IPS-NIHi7 (cell line): ENCODE measurements around the gene ZNF653.
A peak's percentile ranks its signal among the peaks of the same experiment; 100 is the strongest.

Source experiments
- DNase-seq: peaks from one replicate; pipeline ENCODE4 v3.0.0; 2012; ENCODE audit warnings: mixed read lengths; ENCODE audit errors: extremely low spot score

The ZNF653 gene, protein sequence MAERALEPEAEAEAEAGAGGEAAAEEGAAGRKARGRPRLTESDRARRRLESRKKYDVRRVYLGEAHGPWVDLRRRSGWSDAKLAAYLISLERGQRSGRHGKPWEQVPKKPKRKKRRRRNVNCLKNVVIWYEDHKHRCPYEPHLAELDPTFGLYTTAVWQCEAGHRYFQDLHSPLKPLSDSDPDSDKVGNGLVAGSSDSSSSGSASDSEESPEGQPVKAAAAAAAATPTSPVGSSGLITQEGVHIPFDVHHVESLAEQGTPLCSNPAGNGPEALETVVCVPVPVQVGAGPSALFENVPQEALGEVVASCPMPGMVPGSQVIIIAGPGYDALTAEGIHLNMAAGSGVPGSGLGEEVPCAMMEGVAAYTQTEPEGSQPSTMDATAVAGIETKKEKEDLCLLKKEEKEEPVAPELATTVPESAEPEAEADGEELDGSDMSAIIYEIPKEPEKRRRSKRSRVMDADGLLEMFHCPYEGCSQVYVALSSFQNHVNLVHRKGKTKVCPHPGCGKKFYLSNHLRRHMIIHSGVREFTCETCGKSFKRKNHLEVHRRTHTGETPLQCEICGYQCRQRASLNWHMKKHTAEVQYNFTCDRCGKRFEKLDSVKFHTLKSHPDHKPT

DNA sequence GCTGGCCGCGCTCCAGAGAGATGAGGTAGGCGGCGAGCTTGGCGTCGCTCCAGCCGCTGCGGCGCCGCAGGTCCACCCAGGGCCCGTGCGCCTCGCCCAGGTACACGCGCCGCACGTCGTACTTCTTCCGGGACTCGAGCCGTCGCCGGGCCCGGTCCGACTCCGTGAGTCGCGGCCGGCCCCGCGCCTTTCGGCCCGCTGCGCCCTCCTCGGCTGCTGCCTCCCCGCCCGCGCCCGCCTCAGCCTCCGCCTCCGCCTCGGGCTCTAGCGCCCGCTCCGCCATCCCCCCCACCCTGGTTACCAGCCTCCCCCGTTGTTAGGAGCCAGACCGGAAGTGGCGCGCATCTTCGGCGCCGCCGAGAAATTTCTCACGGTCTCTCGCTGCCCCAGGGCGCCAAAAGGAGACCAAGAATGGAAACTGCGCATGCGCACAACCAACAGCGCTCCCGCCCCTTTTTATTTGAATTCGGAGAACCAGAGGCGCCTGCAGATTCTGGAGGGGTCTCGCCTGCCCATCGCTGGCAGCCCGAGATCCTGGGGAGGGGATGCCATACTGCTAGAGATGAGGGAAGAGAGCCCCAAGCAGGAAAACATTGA is at the start of gene ZNF653:
ZNF653 (minus strand) TSS at position 336 of the 597 bp plus-strand sequence; CDS start at position 283, 53 bp downstream.
- peak; percentile 97 for DNase-seq

DNA sequence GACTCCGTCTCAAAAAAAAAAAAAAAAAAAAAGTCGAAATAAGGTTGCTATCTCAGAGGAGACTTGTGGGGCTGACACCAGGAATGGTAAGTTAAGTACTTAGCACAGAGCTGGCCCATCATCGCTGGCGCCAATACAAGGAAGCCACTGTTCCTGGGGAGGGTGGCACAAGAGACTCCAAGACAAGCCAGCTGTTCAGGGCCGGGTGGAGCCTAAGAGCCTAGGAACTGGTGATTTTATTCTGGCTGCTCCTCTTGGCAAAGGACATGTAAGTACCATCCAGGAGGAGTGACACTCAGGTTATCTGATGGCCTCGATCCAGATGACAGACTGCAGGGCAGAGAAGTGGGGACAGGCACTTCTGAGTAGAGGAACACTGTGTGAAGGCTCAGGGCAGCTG is 49.6 kb upstream of the ZNF653 start:
- DNase-seq: no peak

DNA sequence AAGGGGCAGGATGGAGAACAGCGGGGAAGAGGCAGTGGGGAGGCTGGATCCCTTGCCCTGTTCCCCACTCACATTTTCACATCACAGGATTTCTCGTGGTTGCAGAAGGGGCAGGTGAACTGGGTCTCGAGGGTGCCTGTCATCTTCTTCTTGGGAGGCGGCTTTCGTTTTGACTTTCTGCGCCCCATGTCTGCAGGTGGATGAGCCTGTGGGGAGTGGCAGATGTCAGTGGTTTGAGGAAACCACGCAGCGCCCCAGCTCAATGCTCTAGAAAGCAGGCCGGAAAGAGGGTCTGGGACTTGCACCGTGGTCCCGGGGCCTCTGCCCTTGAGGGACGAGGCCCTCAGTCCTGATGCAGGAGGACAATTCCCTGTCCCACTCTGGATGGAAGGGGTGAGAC is 48.5 kb upstream of the ZNF653 start:
- DNase-seq: no peak

DNA sequence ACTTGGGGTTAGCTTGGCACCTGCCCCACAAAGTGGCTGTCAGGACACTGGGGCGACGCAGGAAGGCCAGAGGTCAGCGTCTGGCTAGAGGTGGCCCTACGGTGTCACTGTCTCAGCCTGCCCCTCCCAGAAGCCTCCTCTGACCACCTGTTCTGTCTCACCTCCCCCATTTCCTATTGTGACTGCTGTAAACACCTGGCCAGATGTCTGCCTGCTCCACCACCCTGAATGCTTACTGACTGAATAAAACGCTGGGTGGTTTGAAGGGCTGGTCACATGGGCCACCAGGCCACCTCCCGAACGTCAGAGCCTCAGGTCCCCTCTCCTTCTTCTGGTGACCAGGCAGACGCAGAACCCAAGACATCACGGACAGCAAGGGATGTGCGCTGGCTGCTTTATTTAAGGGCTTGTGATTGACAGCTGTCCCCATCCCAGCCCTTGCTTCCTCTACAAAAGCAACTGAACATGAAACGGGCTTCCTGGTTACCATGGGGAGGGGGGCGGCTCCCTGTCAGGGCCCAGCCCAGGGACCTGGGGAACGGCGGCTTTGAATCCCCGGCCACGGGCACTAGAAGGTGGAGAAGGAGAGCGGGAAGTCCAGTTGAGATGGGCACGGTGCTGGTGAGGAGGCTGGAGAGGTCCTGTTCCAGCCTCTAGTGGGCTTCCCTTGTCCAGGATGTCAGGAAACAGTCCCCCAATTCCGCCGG is 47.2 kb upstream of the ZNF653 start:
- no peak for DNase-seq

DNA sequence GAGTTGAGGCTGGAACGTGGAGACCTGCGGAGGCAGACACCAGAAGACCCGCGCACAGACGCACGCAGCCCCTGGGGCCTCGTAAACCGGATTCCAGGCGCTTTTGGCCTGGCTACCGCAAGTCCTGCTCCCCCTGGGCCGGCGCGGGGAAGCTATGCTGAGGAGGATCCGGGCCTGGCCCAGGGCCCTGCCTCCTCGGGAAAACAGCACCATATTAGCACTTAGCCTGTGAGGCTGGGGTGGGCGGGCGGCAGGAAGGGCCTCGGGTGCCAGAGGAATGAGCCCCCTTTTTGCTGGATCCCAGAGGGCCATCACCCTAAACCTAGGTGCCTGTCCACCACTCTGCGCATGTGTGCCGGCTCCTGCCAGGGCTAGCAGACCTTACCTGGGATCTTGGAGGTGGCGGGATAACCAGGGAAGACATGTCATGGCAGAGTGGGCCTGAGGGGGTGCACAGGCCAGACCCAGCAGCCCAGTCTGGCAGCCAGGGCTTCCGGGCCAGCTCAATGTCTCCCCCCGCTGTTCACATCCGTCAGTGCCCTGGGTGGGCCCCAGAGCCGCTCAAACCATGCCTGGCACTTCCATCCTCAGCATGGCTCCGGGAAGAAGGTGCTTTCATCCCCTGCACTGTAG is 46.1 kb upstream of the ZNF653 start:
- DNase-seq: peak; percentile 74

DNA sequence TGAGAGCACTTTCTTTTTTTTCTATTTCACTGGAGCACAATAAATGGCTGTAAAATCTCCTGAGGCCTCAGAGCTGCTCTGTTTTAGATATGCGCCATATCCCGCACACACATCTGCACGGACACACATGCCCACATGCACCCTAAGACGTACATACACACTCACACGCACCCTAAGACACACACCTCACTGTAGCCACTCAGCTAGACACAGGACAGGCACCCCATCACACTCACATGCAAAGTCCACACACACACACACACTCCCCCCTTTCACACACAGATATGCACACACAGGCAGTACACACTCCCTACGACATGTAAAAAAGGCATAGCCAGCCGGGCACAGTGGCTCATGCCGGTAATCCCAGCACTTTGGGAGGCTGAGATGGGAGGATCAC is 44.6 kb upstream of the ZNF653 start:
- no peak for DNase-seq

DNA sequence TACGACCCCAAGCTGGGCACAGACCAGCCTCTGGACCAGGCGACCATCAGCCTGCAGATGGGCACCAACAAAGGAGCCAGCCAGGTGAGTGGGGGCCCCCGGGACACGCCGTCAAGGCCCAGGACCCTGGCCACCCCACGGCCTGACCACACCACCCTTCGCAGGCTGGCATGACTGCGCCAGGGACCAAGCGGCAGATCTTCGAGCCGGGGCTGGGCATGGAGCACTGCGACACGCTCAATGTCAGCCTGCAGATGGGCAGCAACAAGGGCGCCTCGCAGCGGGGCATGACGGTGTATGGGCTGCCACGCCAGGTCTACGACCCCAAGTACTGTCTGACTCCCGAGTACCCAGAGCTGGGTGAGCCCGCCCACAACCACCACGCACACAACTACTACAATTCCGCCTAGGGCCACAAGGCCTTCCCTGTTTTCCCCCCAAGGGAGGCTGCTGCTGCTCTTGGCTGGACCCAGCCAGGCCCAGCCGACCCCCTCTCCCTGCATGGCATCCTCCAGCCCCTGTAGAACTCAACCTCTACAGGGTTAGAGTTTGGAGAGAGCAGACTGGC is 43.8 kb upstream of the ZNF653 start:
- no peak for DNase-seq

DNA sequence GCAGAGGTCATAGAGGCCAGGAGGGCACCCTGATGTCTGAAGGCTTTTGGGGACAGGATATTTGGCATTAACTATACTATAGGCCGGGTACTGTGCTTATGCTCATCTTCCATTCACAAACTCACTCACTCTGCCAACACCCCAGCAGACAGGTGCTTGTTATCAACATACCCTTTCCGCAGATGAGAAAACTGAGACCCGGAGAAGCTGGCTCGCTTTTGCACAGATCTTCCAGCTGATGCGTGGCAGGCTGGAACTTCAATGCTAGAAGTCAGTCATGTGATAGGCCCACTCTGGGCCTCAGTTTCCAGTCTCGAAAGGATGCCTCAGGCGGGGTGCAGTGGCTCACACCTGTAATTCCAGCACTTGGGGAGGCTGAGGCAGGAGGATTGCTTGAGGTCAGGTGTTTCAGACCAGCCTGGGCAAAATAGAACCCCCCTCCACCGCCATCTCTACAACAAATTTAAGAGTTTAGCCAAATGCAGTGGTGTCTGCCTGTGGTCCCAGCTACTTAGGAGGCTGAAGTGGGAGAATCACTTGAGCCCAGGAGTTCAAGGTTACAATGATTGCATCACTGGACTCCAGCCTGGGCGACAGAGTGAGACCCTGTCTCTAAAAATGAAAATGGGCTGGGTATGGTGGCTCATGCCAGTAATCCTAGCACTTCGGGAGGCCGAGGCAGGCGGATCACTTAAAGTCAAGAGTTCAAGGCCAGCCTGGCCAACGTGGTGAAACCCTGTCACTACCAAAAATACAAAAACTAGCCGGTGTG is 42.5 kb upstream of the ZNF653 start:
- DNase-seq: no peak

DNA sequence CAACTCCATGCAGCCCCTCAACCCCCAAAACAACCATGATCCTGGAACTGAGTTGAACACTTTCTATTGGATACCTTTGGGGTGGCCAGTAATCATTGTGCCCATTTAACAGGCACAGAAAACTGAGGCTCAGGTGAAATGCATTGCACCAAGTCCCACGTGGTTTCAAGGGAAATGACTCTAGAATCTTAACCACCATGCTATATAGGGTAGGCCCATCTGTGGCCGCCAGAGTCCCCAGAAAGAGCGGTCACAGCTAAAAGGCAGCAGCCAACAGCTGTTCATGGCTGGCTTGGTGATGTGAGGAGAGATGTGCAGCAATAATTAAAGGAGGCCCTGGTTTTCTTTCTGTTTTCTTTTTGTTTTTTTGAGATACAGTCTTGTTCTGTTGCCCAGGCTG is 35.6 kb upstream of the ZNF653 start:
- DNase-seq: no peak

DNA sequence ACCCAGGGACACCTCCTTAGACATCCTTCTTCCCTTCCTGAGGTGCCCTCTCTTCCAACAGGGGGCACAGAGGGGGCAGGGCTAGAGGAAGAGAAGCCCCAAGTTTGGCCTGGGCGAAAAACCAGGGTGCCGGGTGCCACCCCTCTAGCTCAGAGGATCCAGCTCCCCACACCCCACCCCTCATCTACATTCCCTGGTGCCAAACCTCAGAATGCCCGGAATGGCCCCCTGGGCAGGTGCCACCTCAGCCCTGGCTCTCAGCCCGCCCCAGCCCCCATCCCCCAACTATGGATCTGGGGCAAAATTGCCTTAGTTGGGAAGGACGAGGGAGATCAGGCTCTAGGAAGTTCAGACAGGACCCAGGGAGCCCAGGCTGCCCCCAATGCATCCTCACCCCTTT is 35.0 kb upstream of the ZNF653 start:
- no peak for DNase-seq

DNA sequence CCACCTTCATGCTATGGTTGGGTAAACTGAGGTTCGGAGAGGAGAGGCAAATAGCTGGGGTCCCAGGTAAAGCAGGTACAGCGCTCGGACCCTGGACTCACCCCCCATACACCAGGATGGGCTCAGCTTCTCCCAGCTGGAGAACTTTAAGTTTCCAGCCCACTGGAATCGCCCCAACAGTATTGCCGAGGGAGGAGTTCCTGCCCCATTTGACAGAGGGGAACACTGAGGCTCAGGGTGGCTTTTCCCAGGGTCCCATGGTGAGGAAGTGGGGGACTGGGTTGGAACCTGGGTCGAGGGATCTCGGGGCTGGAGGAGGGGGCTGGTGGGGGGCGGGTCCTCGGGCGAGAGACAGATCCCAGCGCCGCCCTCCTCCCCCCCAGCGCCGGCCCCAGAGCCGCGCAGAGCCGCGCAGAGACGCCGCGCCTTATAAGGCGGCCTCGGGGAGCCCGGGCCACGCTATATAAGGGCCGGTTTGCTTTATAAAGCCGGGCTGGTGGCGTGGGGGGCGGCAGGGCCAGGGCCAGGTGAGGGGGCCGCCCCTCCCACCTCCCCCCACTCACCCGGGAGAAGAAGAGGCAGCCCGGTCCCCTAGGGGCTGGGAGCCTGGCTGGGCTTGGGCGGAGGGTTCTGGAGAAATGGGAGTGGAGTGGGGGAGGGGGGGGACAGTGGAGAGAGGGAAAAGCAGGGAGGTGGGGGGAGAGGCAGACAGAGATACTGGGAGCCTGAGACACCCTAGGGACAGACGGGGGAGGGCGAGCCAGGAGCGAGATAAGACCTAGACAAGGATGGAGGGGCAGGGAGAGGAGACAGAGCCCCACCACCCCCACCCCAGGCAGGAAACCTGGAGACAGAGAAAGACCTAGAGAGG is 34.1 kb upstream of the ZNF653 start:
- DNase-seq: peak; percentile 74

DNA sequence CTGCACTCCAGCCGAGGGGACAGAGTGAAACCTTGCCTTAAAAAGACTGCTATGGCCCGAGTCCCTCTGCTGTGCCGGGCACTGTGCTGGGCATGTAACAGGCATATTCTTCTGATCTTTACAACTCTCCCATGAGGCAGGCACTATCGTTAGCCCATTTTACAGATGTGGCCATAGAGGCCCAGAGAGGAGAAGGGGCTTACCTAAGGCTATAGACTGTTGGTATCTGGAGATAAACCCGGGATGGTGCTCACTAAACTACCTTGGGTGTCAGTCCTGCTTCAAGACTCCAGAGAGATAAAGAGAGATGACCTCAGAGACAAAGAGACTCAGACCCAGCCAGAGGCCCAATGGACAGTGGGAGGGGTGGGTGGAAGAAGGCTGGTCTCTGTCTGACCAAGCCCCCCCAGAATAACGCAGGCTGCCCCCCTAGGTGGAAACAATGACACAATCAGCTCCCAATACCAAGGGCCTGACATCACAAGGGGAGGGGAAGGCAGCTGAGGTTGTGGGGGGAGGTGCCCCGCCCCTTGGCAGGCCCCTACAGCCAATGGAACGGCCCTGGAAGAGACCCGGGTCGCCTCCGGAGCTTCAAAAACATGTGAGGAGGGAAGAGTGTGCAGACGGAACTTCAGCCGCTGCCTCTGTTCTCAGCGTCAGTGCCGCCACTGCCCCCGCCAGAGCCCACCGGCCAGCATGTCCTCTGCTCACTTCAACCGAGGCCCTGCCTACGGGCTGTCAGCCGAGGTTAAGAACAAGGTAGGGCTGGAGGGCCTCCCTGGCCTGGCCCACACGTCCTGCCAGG is 32.8 kb upstream of the ZNF653 start, which contains the start of gene CNN1:
CNN1 (plus strand) TSS at position 620 of the 805 bp plus-strand sequence; CDS start at position 697, 77 bp downstream.
- peak; percentile 86 for DNase-seq

DNA sequence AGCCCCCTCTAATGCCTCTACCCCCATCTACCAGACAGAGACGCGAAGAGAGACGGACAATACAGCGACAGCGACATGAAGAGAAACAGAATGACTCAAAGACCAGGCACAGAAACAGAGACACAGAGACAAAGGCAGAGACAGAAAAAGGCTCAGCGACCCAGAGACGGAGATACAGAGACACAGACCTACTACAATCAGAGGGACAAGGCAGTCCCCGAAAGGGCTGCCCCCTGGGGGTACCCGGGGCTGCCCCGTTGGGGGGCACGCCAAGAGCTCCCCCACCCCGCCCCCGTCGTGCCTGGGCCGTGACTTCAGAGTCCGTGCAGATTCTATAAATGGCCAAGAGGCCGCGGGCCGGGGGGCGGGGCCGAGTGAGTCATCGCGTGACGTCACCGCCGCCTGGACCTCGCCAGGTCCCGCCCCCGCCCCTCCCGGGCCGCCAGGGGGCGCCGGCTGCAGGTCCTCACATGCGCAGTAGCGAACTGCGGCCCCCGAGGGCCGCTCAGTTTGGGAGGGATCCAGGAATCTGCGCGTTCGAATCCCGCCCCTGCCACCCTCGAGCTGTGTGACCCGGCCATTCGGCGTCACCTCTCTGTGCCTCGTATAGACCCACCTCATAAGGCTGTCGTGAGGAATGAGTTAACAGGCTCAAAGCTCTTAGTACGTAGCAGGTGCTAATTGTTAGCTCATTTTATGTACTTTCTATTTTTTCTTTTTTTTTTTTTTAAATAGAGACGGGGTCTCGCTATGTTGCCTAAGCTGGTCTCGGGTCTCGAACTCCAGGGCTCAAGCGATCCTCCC is 30.4 kb upstream of the ZNF653 start:
- DNase-seq: peak; percentile 87

DNA sequence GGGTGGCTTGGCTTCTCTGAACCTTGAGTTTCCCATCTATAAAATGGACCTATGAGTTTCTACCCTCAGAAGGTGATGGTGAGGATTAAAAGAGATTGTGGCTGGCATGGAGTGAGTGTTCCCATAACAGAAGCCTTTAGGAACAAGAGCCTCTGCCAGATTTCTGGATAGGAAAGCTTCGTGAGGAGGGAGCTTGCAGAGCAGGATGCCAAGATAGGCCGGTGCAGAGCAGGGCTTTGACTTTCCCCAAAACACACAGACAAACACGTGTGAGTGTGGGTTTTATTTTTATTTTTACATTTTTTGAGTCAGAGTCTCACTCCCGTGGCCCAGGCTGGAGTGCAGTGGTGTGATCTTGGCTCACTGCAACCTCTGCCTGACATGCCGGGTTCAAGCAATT is 29.3 kb upstream of the ZNF653 start:
- no peak for DNase-seq

DNA sequence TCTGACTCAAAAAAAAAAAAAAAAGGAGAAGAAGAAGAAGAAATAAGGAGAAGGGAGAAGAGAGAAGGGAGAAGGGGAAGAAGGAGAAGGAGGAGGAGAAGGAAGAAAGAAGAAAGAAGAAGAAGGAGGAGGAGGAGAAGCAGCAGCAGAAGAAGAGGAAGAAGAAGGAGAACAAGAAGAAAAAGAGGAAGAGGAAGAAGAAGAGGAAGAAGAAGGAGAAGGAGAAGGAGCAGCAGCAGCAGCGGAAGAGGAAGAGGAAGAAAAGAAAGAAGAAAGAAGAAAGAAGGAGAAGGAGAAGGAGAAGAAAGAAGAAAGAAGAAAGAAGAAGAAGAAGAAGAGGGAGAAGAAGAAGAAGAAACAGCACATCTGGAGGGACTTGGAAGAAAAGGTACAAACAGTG is 28.9 kb upstream of the ZNF653 start:
- no peak for DNase-seq

DNA sequence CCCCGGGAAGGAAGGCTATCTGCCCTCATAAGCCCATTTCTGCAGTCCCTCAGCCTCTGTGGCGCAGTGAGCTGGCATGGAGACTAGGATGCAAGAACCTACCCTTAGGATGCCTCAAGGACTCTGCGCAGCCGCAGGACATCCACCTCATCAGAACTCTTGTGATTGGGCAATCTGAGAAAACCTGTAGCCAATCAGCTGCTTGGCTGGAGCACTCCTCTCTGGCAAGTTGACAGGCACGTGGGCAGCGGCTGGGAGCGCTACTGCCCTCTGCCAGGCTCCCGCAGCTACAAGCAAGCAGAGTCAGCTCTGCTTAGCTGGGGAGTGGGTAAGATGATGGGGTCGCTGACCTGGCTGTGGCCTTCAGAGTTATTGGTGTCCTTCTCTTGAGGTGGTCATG is 24.8 kb upstream of the ZNF653 start:
- peak; percentile 89 for DNase-seq

DNA sequence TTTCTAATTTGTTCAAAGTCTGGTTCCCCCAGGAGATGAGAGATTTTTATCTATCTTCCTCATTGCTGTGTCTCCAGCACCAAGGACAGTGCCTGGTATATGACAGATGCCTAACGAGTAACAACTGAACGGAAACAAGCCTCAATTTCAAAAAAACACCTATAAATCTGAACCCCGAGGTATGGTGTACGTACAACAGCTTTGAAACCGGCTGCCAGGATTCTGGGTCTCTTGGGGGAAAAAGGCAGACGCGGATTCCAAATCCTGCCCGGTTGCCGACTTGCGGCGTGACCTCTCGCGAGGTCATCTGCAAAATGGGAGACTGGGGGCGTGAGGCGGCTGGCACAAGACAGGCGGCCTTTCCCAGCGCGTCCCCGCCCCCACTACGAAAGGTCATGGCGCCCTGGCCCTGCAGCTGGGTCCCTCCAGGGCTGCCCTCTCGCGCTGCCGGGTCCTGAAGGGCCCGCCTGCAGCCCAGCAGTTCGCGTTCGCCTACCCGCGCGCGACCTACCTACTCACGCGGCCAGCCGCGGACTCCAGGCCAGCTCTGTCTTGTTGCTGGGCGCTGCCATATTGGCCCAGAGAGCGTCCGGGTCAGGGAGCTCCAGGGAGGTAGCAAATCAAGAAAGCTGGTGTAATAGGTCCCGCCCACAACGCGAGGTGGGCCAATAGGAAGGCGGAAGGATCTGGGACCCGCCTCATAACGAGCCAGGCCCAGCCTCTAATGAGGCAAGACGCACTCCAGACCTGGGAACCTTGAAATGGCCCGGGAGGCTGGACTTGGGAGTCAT is 23.1 kb upstream of the ZNF653 start, which contains the start of gene ECSIT:
ECSIT (minus strand) TSS at position 584 of the 791 bp plus-strand sequence. CDS start 9,964 bp downstream, outside the sequence.
- peak; percentile 97 for DNase-seq
